Skeletal muscle tissue (tissue), 4 donors: ENCODE measurements around the gene MAPT. TPM values are rescaled to one million over a fixed set of nuclear protein-coding genes. Genes with fewer than 3 reads are reported as not detected.
A peak's percentile ranks its signal among the peaks of the same experiment; 100 is the strongest.

Experiments
- H3K27ac ChIP-seq: one replicate; pipeline ENCODE4 v1.7.0; 2013; ENCODE audit warnings: mild to moderate bottlenecking, low read depth, low read length, inconsistent platforms
- H3K27me3 ChIP-seq, 3 donors: one replicate each; pipeline ENCODE4 v1.7.0; 2013; ENCODE audit warnings: low read length in 3 of 3; ENCODE audit not compliant: control insufficient read depth in 3 of 3, insufficient read depth in 3 of 3
- H3K36me3 ChIP-seq, 3 donors: one replicate each; pipeline ENCODE4 v1.7.0; 2013; ENCODE audit warnings: low read length in 3 of 3; ENCODE audit not compliant: control insufficient read depth in 3 of 3, insufficient read depth in 3 of 3
- H3K4me1 ChIP-seq, 3 donors: one replicate each; pipeline ENCODE4 v1.7.0; 2013; ENCODE audit warnings: low read length in 3 of 3, mild to moderate bottlenecking in 3 of 3; ENCODE audit not compliant: control insufficient read depth in 3 of 3, insufficient read depth in 3 of 3
- H3K4me3 ChIP-seq, 3 donors: one replicate each; pipeline ENCODE4 v1.7.0; 2013; ENCODE audit warnings: low read length in 3 of 3
- H3K9ac ChIP-seq, 3 donors: one replicate each; pipeline ENCODE4 v1.7.0; 2013; ENCODE audit warnings: low read length in 3 of 3, mild to moderate bottlenecking in 3 of 3, moderate library complexity in 2 of 3, low read depth in 1 of 3
- H3K9me3 ChIP-seq, 3 donors: one replicate each; pipeline ENCODE4 v1.7.0; 2013; ENCODE audit warnings: low read length in 3 of 3; ENCODE audit not compliant: control insufficient read depth in 3 of 3
- total RNA-seq: library from RNA; depleted of rRNA; stranded (reverse); fragments of >200 nt; gene quantifications from one replicate; pipeline ENCODE4 v1.2.3, GENCODE V29; 2014
- donor health status: Osteomylitis.

MAPT gene
- total RNA-seq, 1 donor from 2014 or later = 4.7 TPM

- H3K4me1 ChIP-seq = peaks cover 22 to 30% (median 28%) of the 10 kb centered on the region in 3 donors
- no peak overlapping the region for H3K4me3 ChIP-seq
- H3K27ac ChIP-seq = no peak overlapping the region
These were observed 137.6 kb downstream of the MAPT start for GRCh38 chr17:46031920-46032319.

GRCh38 chr17:46032909-46033308, 138.6 kb downstream of the MAPT start:
- Histone ChIP-seq H3K9ac (no peak overlapping the region), H3K27ac (no peak overlapping the region), H3K4me3 (no peak overlapping the region), H3K36me3 (peaks cover 39 to 64% (median 50%) of the 10 kb centered on the region in 3 donors), H3K9me3 (no peaks in the 10 kb centered on the region), H3K4me1 (peaks cover 14 to 23% (median 21%) of the 10 kb centered on the region in 3 donors), H3K27me3 (no peaks in the 10 kb centered on the region)

More at GRCh38 chr17:46031920-46032319, 137.6 kb downstream of the MAPT start:
- no peak overlapping the region for H3K9ac ChIP-seq
- H3K9me3 ChIP-seq = no peaks in the 10 kb centered on the region
- H3K27me3 ChIP-seq = no peaks in the 10 kb centered on the region
- peaks cover 35 to 55% (median 44%) of the 10 kb centered on the region in 3 donors for H3K36me3 ChIP-seq

GRCh38 chr17:46033392-46033791, 139.0 kb downstream of the MAPT start:
- Histone ChIP-seq H3K27ac (no peak overlapping the region), H3K27me3 (no peaks in the 10 kb centered on the region), H3K9ac (no peak overlapping the region), H3K4me3 (no peak overlapping the region), H3K4me1 (peaks cover 13 to 24% (median 23%) of the 10 kb centered on the region in 3 donors), H3K9me3 (no peaks in the 10 kb centered on the region), H3K36me3 (peaks cover 44 to 69% (median 55%) of the 10 kb centered on the region in 3 donors)

- Histone ChIP-seq H3K27ac (no peak overlapping the region), H3K4me1 (peaks cover 27 to 43% (median 41%) of the 10 kb centered on the region in 3 donors), H3K9ac (no peak overlapping the region), H3K4me3 (no peak overlapping the region), H3K9me3 (no peaks in the 10 kb centered on the region), H3K36me3 (peaks cover 54 to 81% (median 59%) of the 10 kb centered on the region in 3 donors), H3K27me3 (no peaks in the 10 kb centered on the region)
These were observed 140.9 kb downstream of the MAPT start for GRCh38 chr17:46035112-46035818.

GRCh38 chr17:46036491-46036890, 142.1 kb downstream of the MAPT start:
- Histone ChIP-seq H3K27ac (no peak overlapping the region), H3K36me3 (peaks cover 44 to 69% (median 48%) of the 10 kb centered on the region in 3 donors), H3K27me3 (no peaks in the 10 kb centered on the region)

GRCh38 chr17:46037722-46038255, 143.4 kb downstream of the MAPT start:
- Histone ChIP-seq H3K27me3 (no peaks in the 10 kb centered on the region), H3K9me3 (no peaks in the 10 kb centered on the region), H3K4me3 (no peak overlapping the region), H3K9ac (no peak overlapping the region), H3K4me1 (peaks cover 27 to 41% (median 40%) of the 10 kb centered on the region in 3 donors), H3K27ac (no peak overlapping the region), H3K36me3 (peaks cover 34 to 58% (median 37%) of the 10 kb centered on the region in 3 donors)

More at GRCh38 chr17:46036491-46036890, 142.1 kb downstream of the MAPT start:
- Histone ChIP-seq H3K9ac (no peak overlapping the region), H3K4me1 (peaks cover 27 to 41% (median 40%) of the 10 kb centered on the region in 3 donors), H3K9me3 (no peaks in the 10 kb centered on the region), H3K4me3 (no peak overlapping the region)

- H3K27me3 ChIP-seq = no peaks in the 10 kb centered on the region
- peaks cover 27 to 52% (median 35%) of the 10 kb centered on the region in 3 donors for H3K36me3 ChIP-seq
- no peak overlapping the region for H3K9ac ChIP-seq
- no peak overlapping the region for H3K27ac ChIP-seq
- H3K4me1 ChIP-seq = peaks cover 27 to 41% (median 40%) of the 10 kb centered on the region in 3 donors
- no peaks in the 10 kb centered on the region for H3K9me3 ChIP-seq
- H3K4me3 ChIP-seq = no peak overlapping the region
These were observed 144.1 kb downstream of the MAPT start for GRCh38 chr17:46038414-46038813.

GRCh38 chr17:46038937-46039336, 144.6 kb downstream of the MAPT start:
- peaks cover 28 to 42% (median 41%) of the 10 kb centered on the region in 3 donors for H3K4me1 ChIP-seq
- H3K36me3 ChIP-seq = peaks cover 24 to 46% (median 30%) of the 10 kb centered on the region in 3 donors
- H3K9me3 ChIP-seq = no peaks in the 10 kb centered on the region
- H3K4me3 ChIP-seq = no peak overlapping the region
- H3K9ac ChIP-seq = no peak overlapping the region
- H3K27me3 ChIP-seq = no peaks in the 10 kb centered on the region
- peak overlapping the region; percentile 46 for H3K27ac ChIP-seq

GRCh38 chr17:46039592-46040186, 145.3 kb downstream of the MAPT start:
- H3K4me3 ChIP-seq = no peak overlapping the region
- no peak overlapping the region for H3K9ac ChIP-seq
- peaks cover 22 to 40% (median 24%) of the 10 kb centered on the region in 3 donors for H3K36me3 ChIP-seq
- no peaks in the 10 kb centered on the region for H3K9me3 ChIP-seq
- H3K27ac ChIP-seq = peak overlapping the region; percentile 46
- no peaks in the 10 kb centered on the region for H3K27me3 ChIP-seq
- peaks cover 35 to 45% (median 44%) of the 10 kb centered on the region in 3 donors for H3K4me1 ChIP-seq

GRCh38 chr17:46042246-46042645, 147.9 kb downstream of the MAPT start:
- Histone ChIP-seq H3K4me3 (no peak overlapping the region), H3K27ac (no peak overlapping the region), H3K27me3 (no peaks in the 10 kb centered on the region), H3K4me1 (peaks cover 34 to 39% (median 38%) of the 10 kb centered on the region in 3 donors), H3K9me3 (no peaks in the 10 kb centered on the region), H3K36me3 (peaks cover 21 to 28% (median 24%) of the 10 kb centered on the region in 3 donors), H3K9ac (no peak overlapping the region)
